IPS-15b (cell line): ENCODE measurements around the gene PXDN.
"Not testable (repeated sequence)": the region's sequence is repeated elsewhere in the genome, so short reads cannot be mapped to it uniquely, and the experiment has no call there.

ENCODE experiments used
- H3K27me3 ChIP-seq: one replicate; pipeline ENCODE4 v1.6.1; 2013; ENCODE audit warnings: low read length; ENCODE audit not compliant: control insufficient read depth, insufficient read depth
- H3K36me3 ChIP-seq: one replicate; pipeline ENCODE4 v1.6.1; 2013; ENCODE audit warnings: low read length; ENCODE audit not compliant: control insufficient read depth, insufficient read depth
- H3K4me1 ChIP-seq: one replicate; pipeline ENCODE4 v1.6.1; 2013; ENCODE audit warnings: mild to moderate bottlenecking, low read length; ENCODE audit not compliant: control insufficient read depth, insufficient read depth
- H3K4me3 ChIP-seq: one replicate; pipeline ENCODE4 v1.5.1; 2013; ENCODE audit warnings: low read depth, low read length
- H3K9ac ChIP-seq: one replicate; pipeline ENCODE4 v1.6.1; 2013; ENCODE audit warnings: low read depth, mild to moderate bottlenecking, low read length
- H3K9me3 ChIP-seq: one replicate; pipeline ENCODE4 v1.6.1; 2013; ENCODE audit warnings: mild to moderate bottlenecking, low read length; ENCODE audit not compliant: control insufficient read depth, insufficient read depth

The PXDN gene

GRCh38 chr2:1784087-1784486 is 39.8 kb upstream of the PXDN start:
- H3K36me3 ChIP-seq, result no peaks in the 10 kb centered on the region
- H3K4me3 ChIP-seq, result no peak overlapping the region
- H3K27me3 ChIP-seq, result no peaks in the 10 kb centered on the region
- no peak overlapping the region for H3K9ac ChIP-seq
- H3K9me3 ChIP-seq, result no peaks in the 10 kb centered on the region
- H3K4me1 ChIP-seq, result no peaks in the 10 kb centered on the region

- Histone ChIP-seq H3K9ac (no peak overlapping the region), H3K4me1 (no peaks in the 10 kb centered on the region), H3K27me3 (no peaks in the 10 kb centered on the region), H3K36me3 (no peaks in the 10 kb centered on the region), H3K9me3 (no peaks in the 10 kb centered on the region), H3K4me3 (no peak overlapping the region)
Observed at GRCh38 chr2:1782514-1782913, 38.2 kb upstream of the PXDN start.

GRCh38 chr2:1781291-1782080 is 37.2 kb upstream of the PXDN start:
- H3K4me3 ChIP-seq, result no peak overlapping the region
- H3K4me1 ChIP-seq, result no peaks in the 10 kb centered on the region
- H3K27me3 ChIP-seq, result no peaks in the 10 kb centered on the region
- no peaks in the 10 kb centered on the region for H3K9me3 ChIP-seq
- no peak overlapping the region for H3K9ac ChIP-seq
- no peaks in the 10 kb centered on the region for H3K36me3 ChIP-seq

DNA sequence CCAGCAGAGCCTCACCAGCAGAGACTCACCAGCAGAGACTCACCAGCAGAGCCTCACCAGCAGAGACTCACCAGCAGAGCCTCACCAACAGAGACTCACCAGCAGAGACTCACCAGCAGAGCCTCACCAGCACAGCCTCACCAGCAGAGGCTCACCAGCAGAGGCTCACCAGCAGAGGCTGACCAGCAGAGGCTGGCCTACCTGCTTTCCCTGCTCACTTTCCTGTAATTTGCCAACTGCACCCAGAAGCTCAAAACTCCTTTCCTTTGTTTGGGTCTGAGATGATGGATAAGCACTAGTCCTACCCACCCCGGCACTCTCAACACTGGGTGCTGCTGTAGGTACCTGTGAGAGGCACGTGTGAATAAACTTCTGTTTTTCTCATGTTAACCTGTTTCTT is 36.4 kb upstream of the PXDN start:
- no peaks in the 10 kb centered on the region for H3K36me3 ChIP-seq
- H3K27me3 ChIP-seq, result no peaks in the 10 kb centered on the region
- no peak overlapping the region for H3K4me3 ChIP-seq
- no peaks in the 10 kb centered on the region for H3K9me3 ChIP-seq
- H3K9ac ChIP-seq, result no peak overlapping the region
- no peaks in the 10 kb centered on the region for H3K4me1 ChIP-seq

DNA sequence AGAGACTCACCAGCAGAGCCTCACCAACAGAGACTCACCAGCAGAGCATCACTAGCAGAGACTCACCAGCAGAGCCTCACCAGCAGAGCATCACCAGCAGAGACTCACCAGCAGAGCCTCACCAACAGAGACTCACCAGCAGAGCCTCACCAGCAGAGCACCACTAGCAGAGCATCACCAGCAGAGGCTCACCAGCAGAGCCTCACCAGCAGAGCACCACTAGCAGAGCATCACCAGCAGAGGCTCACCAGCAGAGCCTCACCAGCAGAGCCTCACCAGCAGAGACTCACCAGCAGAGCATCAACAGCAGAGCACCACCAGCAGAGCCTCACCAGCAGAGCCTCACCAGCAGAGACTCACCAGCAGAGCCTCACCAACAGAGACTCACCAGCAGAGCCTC is 35.7 kb upstream of the PXDN start:
- not testable (repeated sequence) for H3K4me1 ChIP-seq, H3K27me3 ChIP-seq, H3K9me3 ChIP-seq, H3K36me3 ChIP-seq, H3K9ac ChIP-seq, H3K4me3 ChIP-seq

- no peaks in the 10 kb centered on the region for H3K36me3 ChIP-seq
- H3K27me3 ChIP-seq, result no peaks in the 10 kb centered on the region
Observed at GRCh38 chr2:1778566-1778965, 34.3 kb upstream of the PXDN start.

DNA sequence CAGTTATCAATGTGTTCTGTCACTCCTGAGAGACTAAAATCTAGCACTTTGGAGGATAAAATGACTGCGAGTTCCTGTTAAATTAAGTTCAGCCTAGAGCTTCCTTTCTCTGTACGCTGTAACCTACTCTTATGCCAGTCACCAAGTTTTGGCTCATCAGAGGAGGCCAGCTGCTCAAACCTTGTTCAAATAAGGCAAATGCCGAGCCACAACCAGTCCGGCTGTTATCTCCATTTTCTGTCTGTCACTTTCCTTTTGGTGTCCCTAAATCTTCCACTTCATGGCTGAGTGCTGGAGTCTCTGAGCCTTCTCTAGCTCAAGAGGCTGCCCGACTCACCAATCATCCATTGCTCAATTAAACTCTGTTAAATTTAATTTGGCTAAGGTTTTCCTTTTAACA is 33.5 kb upstream of the PXDN start:
- H3K9ac ChIP-seq, result no peak overlapping the region

More at GRCh38 chr2:1778566-1778965, 34.3 kb upstream of the PXDN start:
- Histone ChIP-seq H3K9me3 (no peaks in the 10 kb centered on the region), H3K9ac (no peak overlapping the region), H3K4me3 (no peak overlapping the region), H3K4me1 (no peaks in the 10 kb centered on the region)

DNA sequence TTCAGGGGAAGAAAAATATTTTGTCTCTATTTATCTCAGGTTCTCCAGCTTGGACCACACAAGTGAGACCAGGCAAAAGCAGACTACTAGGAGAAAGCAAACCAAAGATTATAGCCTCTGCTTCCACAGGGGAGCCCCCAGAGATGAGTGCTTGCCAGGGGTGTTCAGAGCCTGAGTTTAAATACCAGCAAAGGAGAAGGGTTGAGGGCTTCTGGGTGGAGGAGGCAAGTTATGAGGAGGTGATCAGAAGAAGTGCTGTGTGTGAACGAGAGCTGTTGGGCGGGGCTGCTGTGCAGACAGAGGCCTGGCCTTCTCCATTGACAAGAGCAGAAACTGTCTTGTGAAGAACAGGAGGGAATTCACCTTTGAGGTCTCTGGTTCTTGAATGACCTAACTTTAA is 32.8 kb upstream of the PXDN start:
- Histone ChIP-seq H3K9me3 (no peaks in the 10 kb centered on the region), H3K27me3 (no peaks in the 10 kb centered on the region), H3K4me1 (no peaks in the 10 kb centered on the region), H3K9ac (no peak overlapping the region), H3K36me3 (no peaks in the 10 kb centered on the region), H3K4me3 (no peak overlapping the region)

More for the DNA sequence above, 33.5 kb upstream of the PXDN start:
- Histone ChIP-seq H3K9me3 (no peaks in the 10 kb centered on the region), H3K4me1 (no peaks in the 10 kb centered on the region), H3K4me3 (no peak overlapping the region), H3K27me3 (no peaks in the 10 kb centered on the region), H3K36me3 (no peaks in the 10 kb centered on the region)

- Histone ChIP-seq H3K4me1 (peaks cover 5% of the 10 kb centered on the region), H3K4me3 (no peak overlapping the region), H3K36me3 (no peaks in the 10 kb centered on the region), H3K9ac (no peak overlapping the region), H3K9me3 (no peaks in the 10 kb centered on the region), H3K27me3 (no peaks in the 10 kb centered on the region)
Observed at GRCh38 chr2:1775511-1776035, 31.3 kb upstream of the PXDN start.

GRCh38 chr2:1774929-1775328 is 30.6 kb upstream of the PXDN start:
- Histone ChIP-seq H3K9ac (no peak overlapping the region), H3K4me1 (peaks cover 5% of the 10 kb centered on the region), H3K27me3 (no peaks in the 10 kb centered on the region), H3K4me3 (no peak overlapping the region), H3K36me3 (no peaks in the 10 kb centered on the region), H3K9me3 (no peaks in the 10 kb centered on the region)

DNA sequence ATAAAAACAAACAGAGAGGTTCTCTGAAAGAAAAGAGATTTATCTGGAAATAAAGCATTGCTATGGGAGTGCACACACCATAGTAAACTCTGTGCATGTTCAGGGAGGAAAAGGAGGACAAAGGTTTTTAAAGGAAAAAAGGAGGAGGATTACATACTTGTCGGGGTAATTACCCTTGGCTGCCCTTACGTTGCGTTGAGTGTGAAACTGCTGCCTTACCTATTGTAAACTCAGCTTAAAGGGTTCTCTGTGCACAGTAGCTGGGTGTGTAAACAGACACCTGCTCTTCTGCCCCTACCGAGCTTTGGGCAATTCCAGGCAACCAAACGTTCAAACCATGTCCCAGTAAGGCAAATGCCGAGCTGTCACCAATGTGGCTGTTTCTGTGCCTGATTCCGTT is 29.6 kb upstream of the PXDN start:
- Histone ChIP-seq H3K27me3 (peaks cover 2% of the 10 kb centered on the region), H3K4me3 (no peak overlapping the region), H3K9me3 (no peaks in the 10 kb centered on the region), H3K9ac (no peak overlapping the region), H3K36me3 (no peaks in the 10 kb centered on the region), H3K4me1 (peaks cover 5% of the 10 kb centered on the region)

DNA sequence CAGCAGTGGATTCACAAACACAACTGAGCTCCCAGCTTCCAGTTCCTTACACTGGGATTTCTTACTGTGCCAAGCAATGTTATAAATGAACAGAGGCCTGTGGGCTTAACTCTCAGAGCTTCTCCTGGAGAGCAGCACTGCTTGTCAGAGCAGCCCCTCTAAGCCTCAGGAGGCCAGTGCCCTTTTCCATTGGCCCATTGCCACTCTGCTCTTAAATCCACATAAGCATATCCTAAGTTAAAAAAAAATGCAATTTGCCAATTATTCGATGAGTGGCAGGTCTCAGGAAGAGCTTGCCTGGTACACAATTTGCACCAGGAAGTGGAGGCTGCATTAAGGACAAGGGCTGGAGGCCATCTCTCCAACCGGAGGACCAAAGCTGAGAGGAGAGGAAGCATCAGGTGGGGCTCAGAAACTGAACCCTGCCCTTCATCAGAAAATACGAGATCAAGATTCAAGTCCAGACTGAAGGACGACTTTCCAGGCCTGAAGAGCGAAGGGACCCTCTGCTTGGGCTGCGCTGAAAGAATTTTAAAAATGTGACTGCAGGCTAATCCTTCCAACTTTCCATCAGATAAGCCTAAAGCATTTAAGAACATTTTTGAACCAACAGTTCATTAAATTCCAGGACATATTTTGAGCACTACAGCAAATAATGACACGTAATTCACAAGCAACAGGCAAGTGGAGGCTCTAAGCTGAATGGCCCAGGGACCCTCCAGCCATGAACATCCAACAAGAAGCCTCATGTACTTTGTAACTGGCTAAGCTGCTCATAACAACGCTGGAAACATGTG is 28.4 kb upstream of the PXDN start:
- H3K9ac ChIP-seq, result no peak overlapping the region
- no peaks in the 10 kb centered on the region for H3K36me3 ChIP-seq

More for the DNA sequence above, 28.4 kb upstream of the PXDN start:
- no peak overlapping the region for H3K4me3 ChIP-seq
- H3K27me3 ChIP-seq, result peaks cover 2% of the 10 kb centered on the region
- H3K9me3 ChIP-seq, result no peaks in the 10 kb centered on the region
- peaks cover 5% of the 10 kb centered on the region for H3K4me1 ChIP-seq
